GM21737 (cell line): Measurements from ENCODE around the gene ADRB1.

ENCODE experiments used
- ATAC-seq: cut with Tn5 transposase; IDR thresholded peaks from one replicate; pipeline ENCODE4 v1.9.1; 2021; ENCODE audit warnings: mild to moderate bottlenecking, moderate library complexity; ENCODE audit not compliant: unreplicated experiment

ADRB1 gene

DNA sequence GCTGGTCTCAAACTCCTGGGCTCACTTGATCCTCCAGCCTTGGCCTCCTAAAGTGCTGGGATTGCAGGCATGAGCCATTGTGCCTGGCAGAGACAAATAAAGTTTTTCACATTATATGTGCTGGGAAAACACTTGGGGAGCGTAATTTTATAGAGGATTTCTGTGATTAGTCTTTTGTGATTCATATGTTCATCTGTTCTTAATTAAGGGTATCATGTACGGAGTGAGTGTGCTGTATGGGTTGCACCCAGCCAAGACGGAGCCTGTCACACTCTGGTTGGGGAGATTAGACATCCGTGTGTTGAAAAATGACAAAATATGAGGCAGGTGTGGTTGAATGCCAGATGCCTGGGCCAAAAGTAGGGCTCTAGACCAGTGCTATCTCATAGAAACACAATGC lies 10.3 kb downstream of the ADRB1 start:
- no peak for ATAC-seq

DNA sequence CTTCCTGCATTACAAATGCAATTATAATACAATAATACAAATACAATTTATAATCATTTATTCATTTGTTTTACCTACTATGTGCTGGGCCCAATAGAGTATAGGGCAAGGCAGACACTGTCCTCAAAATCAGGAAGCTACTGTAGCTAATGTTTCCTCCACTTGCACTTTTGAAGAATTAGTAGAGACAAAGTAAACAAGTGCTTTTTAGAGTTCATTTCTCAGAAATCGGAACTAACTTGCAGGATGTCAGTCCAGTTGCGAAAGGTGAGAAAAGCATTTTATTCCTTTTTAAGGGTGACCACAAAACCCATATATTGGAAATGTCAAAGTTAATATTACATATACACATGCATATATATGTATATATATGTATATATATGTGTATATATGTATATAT lies 14.2 kb downstream of the ADRB1 start:
- no peak for ATAC-seq

DNA sequence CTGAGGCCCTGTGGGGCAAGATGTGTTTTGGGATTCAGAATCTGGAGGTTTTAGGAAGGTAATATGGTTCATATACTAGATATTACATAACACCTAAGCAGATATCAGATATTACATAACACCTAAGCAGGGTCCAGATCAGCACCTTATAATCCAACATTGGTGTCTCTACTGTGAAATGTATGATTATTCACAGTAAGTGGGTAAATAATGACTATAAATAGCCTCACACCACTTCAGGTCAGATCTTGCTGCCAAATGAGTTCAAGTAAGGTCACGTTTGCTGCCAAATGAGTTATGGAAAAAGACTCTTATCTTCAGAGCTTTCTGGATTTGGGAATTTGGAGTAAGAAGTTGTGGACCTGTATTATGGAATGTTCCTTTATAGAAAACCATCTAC lies 14.6 kb downstream of the ADRB1 start:
- no peak for ATAC-seq

DNA sequence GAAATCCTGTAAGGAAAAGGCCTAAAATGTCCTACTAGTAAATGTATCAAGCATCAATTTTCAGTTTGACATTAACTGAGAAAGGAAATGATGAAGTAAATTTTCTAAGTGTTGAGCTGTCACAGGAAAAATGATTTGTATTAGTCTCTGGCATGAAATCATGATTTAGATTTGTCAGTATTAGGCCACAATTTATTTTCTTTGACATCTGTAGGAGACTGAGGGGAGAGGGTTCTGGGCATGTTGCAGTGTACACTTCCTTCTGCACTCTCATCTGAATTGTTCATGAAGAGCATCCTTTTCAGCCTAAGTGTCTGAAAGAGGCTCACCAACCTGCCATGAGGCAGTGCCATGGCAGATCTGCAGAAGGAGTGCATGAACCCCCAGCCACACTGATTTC lies 15.9 kb downstream of the ADRB1 start:
- ATAC-seq, result no peak

DNA sequence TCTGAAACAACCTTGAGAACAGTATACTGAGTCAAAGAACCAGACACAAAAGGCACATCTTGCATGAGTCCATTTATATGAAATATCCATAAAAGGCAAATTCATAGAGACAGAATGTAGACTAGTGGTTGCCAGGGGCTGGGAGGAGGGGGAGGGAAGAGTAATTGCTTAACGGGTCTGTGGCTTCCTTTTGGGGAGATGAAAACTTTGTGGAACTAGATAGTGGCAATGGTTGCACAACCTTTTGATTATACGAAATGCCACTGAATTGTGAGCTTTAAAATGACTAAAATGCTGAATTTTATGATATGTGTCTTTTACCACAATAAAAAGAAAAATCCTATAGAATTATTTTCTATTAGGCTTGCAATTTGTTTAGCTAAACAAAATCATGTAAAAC lies 16.8 kb downstream of the ADRB1 start:
- no peak for ATAC-seq

DNA sequence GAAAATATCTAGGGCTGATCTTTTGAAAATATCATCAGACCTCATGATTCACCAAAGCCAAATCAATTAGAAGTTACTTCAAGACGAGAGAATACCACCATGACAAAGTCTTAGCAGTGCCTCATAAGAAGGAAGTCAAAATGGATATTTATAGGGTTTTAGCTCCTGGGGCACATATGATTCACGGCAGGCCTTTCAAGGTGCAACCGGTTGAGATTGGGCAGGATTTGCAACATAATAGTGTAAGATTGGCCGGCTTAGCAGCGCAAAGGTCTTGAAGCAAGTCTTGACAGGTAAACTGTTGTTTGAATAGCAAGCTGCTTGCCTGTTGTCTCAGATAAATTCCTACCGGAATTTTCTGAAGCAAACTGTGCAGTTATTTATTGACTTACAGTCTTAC lies 17.5 kb downstream of the ADRB1 start:
- no peak for ATAC-seq

DNA sequence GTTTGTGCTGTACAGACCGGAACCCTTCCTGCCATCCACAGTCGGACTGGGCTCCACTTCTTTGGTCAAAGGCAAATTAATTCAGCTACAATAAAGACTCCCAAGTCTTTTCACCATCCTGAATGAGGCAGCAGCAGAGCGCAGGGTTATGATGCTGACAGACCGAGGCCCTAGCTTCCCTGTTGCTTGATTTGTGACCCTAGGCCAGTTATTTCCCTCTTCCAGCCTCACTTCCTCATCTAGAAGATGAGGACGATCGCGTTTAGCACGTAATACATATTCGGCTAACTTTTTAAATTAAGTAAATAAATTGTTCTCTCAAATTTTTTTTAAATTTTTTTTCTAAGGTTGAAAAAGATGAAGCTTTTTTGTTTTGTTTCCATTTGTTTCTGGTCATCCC lies 18.1 kb downstream of the ADRB1 start:
- no peak for ATAC-seq

DNA sequence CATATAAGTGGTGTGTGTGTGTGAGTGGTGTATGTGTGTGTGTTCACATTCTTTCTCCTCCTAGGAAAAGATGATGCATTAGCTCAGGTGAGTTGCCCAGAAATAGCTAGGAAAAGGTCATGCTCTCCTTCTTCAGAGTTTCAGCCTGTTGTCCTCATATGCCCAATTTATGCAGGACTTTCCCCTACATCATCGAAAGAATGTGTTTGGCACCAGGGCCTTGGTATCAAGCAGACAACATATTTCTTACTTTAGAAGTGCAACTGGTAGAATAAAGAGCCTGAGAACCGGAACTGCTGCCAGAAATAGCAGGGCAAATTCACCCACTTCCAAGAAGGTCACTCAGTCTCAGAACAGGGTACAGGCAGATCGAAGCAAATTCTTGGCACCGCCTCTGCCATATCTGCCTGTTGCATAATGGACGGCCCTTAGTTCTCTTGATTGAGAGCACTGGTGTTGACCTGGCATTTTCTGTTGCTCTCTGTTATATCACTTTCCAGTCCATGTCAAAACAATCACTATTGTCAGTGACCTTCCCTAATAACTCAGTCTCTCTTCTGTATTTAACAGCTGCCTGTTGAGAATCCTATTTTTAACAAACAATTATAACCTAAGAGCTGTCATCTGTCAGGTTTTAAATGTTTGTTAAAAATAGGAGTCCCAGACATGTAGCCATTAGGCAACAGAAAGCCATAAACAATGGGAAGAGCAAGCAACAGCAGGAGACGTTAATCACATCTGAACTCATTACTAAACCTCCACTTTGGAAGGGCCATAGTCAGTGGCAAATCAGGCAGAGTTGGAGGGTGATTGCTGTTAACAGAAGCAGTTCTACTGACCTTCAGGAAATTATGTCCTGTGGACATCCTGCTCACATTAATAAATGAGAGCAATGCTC lies 20.7 kb downstream of the ADRB1 start:
- no peak for ATAC-seq

DNA sequence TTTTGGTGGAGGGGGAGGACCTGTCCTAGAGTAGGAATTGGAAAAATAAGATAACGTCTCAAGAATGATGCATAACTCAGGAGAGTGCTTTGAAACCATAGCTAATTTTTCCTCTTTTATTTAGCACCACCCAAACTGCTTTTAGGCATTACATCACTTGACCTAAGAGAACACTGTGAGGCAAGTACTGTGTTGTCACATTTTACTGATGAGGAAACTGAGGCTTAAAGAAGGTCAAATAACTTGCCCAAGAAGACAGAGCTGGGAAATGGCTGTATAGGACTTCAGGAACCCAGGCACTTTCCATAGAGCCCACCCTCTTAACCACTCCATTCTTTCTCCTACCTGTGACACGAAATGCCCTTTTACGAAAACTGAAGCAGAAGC lies 21.4 kb downstream of the ADRB1 start:
- no peak for ATAC-seq

DNA sequence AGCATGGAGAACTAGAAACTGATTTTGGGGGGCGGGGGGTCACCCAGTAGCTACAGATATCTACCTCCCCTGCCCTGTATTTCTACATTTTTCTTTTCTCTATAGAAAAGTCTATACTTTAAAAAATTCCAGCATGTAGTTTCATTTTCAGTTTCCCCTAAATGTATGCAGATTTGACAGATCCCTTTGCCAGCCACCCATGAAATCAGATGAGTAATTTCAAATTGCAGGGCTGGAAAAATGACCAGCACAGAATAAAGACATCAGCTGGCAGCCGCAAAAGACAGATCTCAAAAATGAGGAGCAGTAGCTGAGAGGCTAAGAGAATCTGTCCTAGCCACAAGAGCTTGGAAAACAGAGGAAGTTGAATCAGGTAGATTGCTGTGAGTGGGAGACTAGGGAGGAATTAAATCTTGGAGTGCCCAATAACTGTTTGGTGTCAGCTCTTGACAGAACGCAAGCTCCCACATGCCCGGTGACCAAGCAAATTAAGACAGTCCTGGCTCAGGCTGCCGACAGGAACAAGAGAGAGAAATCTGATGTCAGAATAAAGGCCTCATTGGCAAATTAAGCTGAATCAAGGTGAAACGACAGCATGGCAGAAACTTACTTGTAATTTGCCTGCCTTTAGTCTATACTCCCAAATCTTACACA lies 24.5 kb downstream of the ADRB1 start:
- no peak for ATAC-seq

DNA sequence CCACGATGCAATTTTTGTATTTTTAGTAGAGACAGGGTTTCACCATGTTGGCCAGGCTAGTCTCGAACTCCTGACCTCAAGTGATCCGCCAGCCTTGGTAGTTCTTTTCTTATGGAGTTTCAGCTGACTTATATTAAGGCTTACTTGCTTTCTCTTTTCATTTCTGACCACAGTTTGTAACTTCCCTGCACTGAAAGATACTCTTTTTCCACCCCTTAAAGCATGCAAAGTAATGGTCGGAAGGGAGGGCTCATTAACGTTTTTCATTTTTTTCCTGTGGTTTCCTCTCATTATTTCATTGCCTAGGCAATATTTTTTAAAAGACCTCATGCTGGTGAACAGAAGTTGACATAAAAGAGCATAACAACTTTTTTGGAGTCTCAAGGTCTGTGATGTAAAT lies 27.0 kb downstream of the ADRB1 start:
- ATAC-seq, result no peak

DNA sequence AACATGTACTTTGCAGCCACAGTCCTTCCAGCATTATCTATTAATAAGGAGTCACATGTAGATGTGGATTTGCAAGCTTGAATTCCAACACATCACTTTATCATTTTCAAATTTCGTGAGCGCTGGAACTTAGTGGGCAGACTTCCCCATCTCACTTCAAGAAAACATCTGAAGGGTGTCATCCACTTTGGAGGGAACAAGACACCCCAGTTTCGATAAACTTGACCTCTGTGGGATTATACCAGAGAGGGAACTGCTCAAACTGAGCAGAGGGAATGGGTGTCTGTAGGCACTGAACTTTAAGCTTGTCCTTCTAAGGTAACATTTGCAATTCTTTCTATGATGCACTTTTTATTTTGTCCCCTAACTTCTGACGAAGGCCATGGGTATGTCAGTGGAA lies 27.5 kb downstream of the ADRB1 start:
- no peak for ATAC-seq

DNA sequence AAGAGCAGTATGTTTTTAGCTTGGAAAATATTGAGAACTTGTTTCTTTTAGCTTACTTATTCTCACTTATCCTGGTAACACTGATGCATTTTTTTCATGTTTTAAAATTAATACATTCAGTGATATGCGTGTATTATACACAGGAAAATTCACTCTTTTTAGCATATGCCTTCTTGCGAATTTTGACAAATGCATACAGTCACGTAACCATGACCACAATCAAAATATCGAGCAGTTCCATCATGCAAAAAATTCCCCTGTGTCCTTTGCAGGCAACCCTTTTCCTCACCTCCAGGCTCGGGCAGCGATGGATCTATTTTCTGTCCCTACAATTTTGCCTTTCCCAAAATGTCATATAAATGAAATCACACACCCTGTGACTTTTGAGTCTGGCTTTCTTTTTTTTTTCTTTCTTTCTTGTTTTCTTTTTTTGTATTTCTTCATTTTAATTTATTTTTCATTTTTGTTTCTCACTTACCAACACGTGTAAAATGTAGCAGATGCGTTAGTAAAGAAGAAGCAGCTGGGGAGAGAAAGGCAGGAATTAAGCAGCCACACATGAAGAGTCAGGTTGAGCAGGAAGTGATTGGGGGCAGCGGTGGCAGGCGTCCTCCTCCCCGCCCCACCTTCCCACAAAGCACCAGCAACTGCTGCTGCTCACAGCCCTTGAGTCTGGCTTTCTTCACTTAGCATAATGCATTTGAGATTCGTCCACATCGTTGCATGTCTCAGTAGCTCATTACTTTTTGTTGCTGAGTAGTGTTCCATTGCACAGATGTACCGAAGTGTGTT lies 29.9 kb downstream of the ADRB1 start:
- ATAC-seq, result no peak

DNA sequence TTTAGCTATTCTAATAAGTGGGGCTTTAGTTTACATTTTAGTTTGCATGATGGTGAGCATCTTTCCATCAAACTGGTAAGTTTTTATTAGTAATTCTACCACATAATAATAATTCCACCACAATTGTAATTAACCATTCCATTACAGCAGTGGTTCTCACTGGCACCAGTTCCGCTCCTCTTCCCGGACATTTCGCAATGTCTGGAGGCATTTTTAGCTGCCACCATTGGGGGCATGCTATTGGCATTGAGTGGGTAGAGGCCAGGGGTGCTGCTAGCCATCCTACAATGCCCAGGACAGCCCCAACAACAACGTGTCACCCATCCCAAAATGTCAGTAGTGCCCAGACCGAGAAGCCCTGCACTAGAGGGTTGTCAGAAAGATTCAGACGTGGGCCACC lies 31.4 kb downstream of the ADRB1 start:
- no peak for ATAC-seq

DNA sequence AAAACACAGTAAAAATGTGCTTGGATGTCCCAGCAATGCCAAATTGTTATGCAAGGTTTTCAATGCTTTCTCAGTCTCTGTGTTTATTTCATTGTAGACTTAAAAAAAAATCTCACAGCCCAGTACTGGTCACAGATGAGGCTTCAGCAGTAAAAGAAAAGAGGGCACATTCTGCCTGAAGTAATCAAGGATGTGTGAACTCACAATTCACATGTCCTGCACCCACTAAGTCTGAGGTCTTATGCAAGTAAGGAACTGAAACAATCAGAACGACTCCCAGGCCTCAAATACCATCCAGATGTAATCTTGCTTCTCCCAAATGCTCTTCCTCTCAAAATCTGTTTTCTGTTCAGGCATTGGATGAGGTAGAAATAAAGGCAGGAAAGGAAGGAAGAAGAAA lies 33.7 kb downstream of the ADRB1 start:
- ATAC-seq, result no peak

DNA sequence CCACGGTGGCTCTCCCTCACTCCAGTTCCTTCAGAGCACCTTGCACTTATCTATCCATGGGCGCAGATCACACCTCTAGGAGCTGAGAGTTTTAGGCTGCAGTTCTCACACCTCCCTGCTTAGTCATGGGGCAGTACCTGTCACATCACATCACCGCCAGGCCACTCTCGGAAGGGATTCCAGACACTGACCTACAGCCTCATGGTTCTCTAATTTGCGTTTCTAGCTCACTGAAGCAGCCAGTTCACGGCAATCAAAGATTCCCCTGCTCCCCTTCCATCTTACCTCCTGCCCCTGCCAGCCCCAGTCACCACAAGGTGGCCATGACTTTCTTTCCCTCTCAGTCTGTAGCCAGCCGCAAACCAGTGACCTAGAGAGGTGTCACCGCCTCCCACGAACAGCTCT lies 34.2 kb downstream of the ADRB1 start:
- no peak for ATAC-seq

DNA sequence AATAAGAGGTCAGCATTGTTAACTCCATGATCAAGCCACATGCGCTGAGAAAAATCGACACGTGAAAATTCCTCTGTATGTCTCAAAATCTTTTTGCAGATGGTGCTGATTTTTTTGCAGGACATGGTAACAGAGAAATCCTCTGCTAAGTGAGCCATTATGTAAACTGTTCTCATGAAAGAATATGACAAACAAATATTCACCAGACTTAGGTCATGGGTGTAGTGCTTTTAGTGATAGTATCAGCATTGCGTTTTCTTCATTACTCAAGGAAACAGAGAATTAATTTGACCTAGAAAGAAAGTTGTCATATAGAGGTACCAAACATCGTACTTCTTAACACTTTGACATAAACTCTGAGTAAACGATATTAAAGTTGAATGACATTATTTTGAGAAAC lies 34.7 kb downstream of the ADRB1 start:
- no peak for ATAC-seq

DNA sequence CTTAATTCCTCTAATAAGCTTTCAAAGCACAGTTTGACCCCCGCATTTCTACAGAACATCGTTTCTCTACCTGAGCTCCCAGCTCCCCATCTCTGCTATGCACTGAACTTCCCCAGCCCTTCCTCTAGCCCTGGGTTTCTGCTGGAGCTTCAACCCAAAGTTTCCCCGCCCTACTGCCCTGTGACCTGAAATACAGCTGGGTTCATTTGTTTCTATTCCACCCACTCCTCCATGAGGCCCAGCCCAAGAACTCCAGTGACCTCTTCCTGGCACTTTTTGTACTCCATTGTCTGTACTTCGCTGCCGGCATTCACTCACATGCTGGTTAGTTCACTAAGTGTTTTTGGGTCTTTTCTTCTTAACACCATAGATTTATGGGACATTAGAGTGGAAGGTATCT lies 35.8 kb downstream of the ADRB1 start:
- ATAC-seq, result no peak

DNA sequence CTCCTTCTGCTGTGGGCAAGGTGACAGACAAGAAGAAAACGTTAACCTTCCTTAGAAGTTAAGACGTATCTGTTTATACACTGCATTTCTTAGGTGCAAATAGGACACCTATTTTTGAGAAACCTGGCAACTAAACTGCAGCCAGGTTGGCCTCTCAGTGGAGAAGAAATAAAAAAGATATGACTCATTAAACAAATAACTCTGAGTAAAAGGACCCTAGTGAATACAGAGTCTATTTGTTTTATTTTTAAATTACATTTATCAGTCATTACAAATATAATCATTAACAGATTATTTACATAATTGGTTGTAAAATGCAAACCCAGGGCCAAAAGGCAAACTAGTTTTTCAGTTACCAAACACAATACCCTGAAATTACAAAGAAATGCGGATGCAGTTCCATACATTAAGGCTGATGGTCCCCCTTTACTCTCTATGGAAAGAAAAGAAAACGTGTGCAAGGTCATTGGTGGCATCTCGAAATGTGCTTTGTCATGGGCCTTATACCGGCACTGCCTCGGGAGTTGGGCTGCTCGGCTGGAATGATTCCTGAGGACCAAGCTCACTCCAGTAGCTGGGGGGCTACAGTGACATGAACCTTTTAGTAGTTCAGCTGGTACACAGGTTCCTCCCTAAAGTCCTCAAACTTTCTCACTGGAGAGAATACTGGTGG lies 38.4 kb downstream of the ADRB1 start:
- ATAC-seq, result no peak

DNA sequence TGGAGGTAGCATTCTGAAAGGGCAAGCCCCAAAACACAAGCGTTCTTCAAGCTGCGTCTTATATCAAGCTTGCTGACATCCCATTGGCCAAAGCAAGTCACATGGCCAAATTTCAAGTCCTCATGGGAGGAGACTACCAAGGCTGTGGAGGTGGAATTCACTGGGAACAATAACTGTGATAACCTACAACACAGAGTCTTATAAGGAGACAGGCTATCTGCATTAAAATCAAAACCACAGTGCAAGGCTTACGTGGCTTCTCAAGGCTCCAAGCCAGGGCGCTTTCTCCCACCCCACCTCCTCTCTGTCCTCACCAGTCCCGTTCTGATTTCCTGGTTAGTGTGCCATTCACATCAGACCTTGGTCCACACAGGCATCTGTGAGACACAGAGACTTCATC lies 39.4 kb downstream of the ADRB1 start:
- ATAC-seq, result no peak

DNA sequence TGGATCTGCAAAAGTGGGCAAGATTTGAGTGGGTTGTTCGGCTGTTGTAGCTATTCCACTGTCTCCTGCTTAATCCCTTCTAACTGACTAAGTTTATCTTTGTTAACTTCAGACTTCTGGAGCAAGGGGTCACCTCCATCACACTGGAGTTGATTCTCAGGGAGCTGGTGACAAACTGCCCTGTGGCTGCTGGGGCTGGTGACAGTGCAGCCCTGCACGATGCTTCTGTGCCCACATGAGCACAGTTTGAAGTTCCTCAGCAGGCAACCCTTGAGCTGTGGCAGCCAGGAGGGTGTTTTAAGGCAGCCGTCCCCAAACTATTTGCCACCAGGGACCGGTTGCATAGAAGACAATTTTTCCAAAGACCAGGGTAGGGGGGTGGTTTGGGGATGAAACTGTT lies 40.5 kb downstream of the ADRB1 start:
- ATAC-seq, result no peak
